GM21529 (cell line): Measurements from ENCODE around the gene IKBKE.

ENCODE experiments used
- ATAC-seq: cut with Tn5 transposase; IDR thresholded peaks from one replicate; pipeline ENCODE4 v1.9.1; 2021; ENCODE audit not compliant: unreplicated experiment

Gene IKBKE

DNA sequence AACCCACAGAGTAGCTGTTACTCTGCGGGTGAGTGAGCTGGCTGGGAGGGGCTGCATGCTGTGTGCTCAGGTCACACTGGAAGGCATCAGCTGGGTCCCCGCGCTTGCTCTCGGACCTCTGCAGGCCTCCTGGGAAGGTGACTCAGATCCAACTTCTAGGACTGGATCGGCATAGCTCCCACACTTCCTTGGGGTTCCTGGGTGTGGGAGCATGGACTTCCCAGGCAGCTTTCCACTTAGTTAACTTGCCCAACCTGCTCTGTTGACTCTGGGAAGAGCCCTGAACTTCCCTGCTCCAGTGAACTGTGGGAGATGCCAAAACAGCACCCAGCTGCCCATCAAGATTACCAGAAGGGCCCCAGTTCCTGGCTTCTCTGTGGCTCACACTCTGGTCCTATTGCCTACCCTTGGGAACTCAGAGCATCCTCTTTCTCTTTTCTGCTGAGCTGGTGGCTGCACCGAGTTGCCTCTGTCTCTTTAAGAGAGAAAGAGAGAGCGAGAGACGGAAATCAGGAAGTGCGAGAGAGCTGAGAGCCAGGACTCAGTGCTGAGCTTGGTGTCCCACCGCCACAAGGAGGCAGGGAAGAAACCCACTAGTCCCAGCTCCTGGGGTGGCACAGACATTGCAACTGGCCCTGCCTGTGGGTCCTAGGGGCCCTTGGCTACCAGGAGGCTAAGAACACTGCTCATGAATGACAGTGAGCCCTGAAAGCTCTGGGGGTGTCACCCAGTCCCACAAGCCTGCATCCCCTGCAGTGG is at the start of gene IKBKE:
TSS of gene IKBKE (plus strand) at position 544 of the 759 bp plus-strand sequence. CDS start 2,752 bp downstream, outside the sequence.
- ATAC-seq, result peak; percentile 53

DNA sequence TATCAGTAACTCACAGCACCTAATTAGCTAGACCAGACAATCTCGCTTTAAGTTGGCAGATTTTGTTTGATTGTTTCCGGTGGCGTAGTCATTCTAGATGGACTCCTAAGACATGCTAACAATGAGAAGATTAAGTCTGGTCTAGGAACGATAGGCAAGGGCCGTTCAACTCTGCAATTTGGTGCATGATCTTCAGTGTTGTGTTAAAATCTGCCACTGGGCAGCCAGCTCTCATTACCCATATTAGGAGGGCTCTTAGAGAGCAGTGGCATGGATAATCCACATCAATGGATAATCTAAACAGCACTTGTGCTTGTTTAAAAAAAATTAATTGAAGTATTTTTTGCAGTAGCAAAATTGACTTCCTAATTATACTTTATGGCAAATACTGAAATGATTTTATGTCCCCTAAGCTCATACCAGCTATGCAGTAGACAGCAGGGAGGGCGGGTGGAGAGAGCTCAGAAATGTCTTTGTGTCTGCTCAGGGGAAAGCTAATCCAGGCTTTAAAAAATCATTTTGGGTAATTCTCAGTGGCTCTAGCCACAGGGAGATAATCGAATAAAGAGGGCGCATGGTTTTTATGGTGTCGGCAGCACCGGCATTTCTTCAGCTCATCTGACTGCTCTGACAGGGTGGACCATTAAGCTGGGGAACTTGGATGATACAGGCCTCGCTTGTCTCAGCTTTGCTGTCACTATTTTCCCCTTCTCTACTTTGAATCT is 48.5 kb upstream of the IKBKE start:
- no peak for ATAC-seq

DNA sequence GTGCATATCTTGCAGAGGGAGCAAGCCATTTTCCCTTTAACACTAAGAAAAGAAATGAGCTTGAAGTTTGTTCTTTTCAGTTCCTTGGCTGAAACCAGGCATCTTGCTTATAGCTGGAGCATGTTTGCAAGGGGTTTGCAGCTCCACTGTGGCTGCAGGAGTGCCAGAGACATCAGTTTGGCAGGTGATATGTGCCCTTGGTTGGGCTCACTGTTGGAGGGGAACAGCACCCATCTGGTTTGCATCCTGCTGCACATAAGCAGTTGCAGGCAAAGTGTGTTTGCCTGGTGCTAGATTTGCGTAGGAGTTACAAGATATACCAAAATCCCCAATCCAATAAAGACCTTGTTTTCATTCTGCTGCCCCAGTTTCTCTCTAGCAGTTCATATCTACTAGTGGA is 47.8 kb upstream of the IKBKE start:
- no peak for ATAC-seq

DNA sequence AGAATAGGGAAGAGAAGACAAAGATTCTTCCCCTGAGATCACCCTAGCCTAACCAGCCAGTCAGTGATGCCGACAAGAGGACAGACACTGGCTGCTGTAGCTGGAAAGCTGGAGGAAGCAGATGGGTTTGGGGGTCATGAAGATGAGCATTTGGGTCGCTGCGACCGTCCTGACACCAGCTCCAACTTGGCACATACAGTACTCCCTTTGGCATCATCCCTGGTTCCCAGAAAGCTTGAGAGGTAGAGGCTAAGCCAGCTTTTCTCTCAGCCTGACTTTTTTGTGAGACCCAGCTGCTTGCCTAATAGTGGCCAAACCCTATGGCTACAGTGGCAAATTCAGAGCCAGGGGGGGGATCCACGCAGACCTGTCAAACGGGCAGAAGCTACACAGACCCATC is 43.0 kb upstream of the IKBKE start:
- ATAC-seq, result no peak

DNA sequence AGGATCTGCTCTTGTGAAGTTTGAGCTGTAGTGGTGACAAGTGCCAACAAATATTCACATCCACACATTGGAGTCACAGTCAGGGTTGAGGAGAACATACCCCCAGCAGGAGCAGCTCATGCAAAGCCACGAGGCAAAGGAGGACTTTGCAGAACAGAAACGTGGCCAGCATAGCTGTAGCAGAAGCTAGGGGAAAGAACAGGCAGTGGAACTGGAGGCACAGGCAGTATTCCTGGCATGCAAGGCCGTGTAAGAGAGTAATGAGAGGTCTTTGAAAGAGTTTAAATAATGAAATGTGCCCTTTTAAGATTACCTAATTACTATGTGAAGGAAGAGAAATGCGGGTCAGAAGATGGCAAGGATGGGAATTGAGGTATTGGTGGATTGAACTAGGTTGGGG is 40.9 kb upstream of the IKBKE start:
- ATAC-seq, result no peak

DNA sequence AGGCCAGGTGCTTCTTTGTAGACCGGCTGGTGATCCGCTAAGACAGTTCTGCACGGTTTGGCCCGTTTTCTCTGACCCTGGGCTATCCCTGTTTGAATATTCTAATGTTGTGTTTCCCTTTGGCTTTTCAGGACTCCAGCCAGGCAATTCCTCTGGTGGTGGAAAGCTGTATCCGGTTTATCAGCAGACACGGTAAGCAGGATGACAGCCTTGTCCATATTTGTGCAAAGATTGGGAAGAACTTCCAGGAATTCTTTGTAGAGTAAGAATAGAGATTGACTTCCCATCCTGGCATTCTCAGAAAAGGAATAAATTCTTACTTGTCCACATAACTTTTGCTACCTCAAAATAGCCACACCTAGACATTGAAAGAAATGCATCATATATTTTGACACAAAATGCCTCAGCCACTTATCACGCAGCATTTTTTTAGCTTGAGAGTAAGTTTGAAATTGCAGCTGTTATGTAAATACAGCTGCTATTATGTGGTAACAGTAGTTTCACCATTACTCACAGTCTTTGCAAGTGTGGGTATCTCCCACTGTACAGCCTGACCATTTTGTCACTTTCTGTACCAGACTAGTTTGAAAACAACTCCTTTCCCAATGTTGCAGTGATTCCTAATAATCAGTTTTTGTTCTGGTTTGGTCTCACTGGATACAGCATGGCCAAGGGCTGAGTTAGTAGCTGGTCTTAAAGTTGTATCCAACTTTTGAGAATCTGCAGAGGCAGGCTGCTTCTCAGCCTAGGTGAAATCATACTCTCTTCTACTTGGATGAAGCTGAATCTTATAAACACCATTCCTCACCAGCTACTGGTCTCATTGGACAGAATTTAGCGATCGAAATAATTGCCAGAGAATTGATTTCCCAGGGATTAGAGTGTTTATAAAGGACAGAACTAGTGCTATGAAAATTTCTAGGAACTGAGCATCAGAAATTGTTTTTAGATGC is 40.0 kb upstream of the IKBKE start:
- ATAC-seq, result peak; percentile 99

DNA sequence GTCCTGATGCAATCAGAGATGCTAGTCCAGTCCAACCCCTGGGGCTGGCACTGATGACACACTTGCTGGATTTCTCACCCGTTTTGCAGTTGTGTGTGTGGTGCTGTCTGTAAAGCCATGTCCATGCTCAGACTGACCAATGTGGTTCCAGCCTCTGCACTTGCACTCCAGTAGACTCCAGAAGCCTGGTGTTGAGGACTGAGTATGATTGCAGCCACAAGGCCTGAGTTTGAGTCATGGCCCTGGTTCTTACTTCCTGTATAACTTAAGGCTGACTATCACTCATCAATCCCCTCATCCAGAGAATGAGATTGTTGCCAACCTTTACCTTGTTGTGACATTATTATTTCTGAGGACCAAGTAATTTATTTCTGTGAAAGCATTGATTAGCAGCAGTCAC is 34.8 kb upstream of the IKBKE start:
- ATAC-seq, result no peak

DNA sequence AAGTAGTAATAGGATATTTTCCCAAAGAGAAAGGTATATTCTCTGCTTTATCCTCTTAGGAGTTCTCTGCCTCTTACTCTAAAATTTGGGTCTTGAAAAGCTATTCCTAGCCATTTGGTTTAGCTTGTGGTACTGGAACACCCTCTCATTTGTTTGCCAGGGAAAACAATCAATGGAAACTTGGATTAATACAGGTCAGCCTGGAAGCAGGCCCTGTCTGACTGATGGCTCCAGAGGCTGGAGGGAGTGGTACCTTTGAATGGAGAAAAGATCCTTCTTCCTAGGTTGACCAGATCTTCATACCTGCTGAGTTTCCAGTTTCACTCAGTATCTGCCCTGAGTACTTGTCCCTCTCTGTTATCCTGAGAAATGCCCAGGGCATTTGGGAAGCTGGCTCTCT is 31.7 kb upstream of the IKBKE start:
- ATAC-seq, result no peak

DNA sequence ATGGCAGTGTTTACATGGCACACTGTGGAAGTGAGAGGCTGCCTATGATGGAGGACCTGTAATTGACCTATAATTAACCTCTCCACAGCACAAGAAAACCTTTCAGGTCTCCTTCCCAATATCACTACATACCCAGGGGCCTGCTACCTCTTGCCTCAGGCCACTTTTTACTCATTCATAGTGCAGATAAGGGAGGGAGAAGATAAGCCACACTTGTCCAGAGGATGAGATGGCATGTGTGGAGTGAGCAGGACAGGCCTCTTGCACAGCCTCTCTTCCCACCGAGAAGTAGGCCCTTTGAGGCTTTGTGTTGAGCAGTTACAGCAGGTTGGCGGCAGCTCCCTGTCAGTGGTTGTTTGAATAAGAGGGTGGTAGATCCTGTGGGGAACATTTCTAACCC is 31.1 kb upstream of the IKBKE start:
- no peak for ATAC-seq

DNA sequence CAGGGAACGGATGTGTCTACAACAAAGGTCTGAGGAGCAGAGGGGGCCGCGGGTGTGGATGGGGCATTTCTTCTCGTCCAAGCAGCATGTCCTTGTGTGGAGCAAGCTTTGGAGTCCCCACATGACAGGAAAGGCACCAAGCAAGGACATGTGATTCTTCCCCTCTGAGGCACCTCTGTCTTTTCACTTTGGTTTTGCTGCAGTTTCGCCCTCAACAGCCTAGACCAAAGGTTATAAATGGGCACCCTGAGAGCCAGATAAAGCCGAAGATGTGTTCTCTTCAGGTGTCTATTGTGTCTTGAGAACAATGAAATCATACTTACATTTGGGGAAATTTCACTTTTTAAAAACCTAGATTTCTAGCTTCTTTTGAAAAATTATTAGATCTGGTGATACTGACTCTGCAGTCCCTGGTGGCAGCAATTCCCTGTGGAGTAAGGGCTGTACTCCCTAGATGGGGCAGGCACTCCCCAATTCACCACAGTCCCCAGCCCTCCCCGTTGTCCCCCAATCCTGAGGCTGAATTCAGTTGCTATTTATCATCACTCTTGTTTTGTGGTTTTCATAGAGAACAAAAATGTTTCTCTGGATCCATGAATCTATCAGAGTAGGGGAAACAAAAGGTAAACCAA is 28.8 kb upstream of the IKBKE start:
- no peak for ATAC-seq

DNA sequence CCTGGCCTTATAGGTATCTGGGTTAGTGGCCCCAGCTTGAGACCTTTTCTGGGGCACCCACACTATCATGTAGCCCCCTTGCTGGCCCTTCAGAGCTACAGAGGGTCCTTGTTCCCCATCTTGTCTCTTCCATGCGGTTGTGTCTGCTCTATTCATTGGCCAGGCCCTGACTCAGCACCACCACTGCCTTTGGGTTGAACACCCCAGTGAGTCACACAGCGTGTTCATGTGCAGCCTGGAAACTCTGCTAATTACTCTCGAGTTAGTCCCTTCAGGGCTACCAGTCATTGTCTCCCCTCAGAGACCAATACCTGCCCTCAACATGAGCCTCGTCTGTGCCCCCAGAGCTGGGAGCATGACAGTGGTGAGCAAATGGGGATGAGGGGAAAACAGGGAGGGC is 28.2 kb upstream of the IKBKE start:
- no peak for ATAC-seq

DNA sequence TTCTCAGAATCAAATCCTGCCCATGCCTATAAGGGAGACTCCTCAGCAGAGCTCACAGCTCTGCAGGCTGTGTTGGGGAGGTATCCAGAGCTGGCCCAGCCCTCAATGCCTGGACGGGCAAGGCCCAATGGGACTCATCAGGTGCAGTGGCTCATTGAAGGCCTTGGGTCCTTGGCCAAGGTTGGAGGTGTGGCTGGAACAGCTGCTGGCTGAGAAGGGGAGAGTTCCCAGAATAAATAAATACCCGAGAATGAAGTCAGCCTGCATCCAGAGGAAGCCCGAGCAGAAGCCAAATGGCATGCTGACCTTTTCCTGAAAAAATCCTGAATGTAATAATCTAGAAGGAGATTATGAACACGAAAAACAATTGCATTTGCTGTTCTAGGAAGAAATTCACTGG is 25.2 kb upstream of the IKBKE start:
- no peak for ATAC-seq

DNA sequence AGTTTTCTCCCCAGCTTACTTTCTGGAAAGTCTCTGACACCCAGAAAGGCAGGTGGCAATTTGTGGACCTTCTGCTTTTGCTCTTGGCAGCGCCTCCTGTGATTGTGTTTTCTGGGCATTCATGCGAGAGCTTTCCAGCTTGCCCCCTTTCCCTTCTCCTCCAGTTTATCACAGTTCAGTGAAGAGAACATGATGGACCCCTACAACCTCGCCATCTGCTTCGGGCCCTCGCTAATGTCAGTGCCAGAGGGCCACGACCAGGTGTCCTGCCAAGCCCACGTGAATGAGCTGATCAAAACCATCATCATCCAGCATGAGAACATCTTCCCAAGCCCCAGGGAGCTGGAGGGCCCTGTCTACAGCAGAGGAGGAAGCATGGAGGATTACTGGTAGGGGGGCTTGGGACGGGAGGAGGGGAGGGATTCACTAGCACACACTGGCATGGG is 24.3 kb upstream of the IKBKE start:
- no peak for ATAC-seq

DNA sequence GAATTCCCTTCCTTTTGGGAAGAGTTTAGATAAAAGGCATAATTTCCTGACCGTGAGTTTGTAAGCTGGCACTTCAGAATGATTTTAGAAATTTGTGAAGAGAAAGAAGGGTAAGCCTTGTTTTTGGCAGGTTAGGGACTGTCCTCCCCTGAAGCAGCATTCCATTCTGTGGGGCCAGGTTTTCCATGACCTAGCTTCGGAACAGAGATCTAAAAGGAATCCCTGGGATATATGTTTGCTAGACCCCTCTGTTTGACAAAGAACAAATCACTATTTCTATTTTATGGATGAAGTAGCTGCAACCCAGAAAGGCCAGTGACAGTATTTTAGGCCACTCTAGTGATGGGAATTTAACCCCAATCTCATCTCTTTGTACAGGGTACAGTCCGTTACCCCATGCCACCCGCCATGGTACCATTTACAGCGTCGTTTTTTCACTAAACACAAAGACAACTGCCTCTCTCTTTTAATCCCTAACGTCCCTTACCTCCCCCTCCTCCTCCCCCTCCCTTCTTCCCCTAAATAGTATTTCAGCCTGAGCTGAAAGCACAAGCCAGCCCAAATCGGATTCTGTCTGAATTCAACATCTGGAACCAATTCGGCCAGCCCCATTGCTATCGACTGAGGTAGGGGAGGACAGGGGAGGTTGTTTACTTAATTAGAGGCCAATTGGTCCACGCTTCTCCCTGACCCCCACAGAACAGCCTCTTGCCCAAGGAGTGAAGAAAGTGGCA is 23.4 kb upstream of the IKBKE start:
- ATAC-seq, result no peak

DNA sequence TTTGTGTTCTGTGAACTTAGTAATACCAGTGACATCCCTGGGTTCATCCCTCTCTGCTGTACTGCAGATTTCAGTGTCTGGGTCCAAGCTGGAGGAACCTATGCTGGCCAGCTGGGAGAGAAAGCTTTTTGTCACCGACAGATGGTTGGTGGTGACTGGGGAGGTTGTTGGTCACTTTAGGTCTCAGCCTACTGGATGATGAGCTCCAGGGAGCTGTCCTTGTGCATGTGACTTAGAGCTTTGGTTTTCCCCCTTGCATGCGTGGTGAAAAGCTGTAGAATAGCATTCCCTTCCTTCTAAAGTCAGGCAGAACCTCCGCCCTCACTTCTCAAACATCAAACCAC is 22.9 kb upstream of the IKBKE start:
- no peak for ATAC-seq

DNA sequence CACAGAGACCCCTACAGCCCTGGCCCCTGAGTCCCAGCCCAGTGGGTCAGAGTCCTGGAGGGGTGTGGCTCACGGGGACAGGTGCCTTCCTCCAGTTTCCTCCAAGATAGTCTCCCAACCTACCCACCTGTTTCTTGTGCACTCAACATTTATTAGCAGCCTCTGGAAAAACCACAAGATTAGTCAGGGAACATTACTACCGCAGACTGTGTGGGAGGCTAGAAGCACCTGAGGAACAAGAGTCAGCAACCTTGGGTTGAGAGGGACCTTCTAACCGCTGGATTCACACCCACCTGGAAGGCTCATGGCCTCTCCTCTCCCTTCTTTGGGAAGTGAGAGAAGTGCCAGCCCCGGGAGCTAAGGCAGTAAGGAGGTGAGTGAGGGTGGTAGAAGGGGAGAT is 22.5 kb upstream of the IKBKE start:
- ATAC-seq, result no peak

DNA sequence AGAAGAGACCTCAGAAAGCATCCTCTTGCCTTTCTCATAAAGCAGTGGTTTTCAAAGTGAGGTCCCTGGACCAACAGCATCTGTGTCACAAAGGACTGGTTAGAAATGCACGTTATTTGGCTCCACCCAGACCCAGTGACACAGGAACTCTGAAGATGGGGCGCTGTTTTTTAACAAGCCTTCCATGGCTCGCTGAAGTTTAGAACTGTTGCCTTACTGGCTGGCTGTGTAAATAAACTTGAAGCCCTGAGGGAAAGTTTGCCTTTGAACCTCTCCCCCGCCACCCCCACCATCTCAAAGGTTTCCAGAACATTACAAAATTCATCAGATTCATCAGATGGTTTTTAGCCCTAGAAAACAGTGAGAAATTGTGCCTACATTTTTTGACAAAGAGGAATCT is 21.8 kb upstream of the IKBKE start:
- no peak for ATAC-seq

DNA sequence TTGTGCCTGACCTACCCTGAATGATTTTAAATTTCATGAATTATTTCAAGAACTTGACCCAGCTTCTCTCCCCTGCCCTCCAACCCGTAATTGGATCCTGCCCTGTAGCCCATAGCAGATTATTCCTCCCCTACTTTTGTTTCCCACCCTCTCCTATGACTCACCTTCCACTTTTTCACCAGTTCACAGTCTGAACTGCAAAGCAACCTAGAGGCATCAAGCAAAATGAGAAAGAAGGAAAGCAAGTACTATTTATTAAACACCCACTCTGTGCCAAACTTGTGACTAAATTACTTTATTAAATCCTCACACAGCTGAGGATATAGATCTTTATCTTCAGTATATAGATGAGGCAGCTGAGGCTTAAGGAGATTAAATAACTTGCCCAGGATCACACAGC is 20.7 kb upstream of the IKBKE start:
- no peak for ATAC-seq

DNA sequence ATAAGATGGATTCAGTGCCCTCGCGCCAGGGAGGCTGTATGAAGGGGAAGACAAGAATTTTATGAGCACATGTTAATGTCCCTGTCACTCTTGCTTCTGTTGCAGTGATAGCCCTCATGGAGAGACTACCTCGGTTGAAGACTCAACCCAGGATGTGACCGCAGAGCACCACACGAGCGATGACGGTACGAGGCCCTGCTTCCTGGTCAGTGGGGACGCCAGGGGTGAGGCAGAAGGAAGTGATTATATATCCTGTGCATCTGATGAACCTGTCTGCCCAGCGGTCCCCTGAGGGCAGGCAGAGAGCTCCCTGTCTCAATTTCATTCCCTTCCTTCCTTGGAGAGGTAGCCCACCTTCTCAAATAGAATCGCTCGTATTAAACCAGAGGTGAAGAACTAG is 20.0 kb upstream of the IKBKE start:
- ATAC-seq, result no peak

DNA sequence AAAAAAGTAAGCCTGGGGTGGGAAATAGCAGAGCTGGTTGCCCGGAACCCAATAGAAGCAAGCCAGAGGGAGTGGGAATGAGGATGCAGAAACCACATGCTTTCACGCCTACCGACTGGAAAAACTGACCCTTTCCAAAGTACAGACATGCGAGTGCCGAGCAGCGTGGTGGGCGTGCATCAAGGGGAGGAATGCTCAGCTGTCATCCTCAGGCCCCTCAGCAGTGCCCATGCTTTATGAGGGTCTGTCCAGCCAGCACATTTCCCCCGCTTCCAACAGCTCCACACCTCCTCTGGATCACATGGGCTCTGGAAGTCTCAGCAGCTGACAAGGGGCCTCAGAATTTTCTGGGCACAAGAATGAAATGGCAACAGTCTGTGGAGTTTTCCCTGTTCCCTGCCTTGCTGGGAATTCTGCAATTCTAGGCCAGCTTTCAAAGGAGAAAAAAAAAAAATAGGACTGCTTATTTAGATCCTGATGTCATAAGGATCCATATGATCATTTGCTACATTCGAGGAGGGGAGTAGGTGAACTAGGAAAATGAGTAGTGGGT is 19.1 kb upstream of the IKBKE start:
- ATAC-seq, result no peak
